Measurements from ENCODE around the gene DLGAP1.

Gene DLGAP1

DNA sequence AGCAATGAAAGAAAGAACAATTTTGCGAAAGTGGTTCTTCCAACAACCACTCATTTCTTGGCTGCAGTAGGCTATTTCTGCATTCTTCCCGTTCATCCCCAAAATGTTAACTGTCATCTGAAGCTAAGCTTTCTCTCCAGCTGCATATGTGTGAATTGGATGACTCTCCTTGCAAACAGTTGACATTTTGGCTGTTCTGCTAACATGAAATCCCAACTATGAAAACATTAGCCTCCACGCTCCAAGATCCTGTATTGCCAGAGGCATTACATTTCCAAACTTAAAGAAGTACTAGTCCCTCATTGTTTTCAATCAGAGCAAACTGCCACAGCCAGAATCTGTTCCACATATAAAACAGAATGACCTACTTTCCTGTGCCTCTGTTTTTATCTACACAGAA lies 916.7 kb downstream of the DLGAP1 start:
- no peaks in the 10 kb centered on the region for H3K27me3 ChIP-seq (ENCODE audit: insufficient read depth, low read length)
- no peak for TF ChIP-seq EZH2 (IDR thresholded peaks at IDR 0.05; ENCODE audit: borderline replicate concordance, low read length)
- TF ChIP-seq, protein P1, sequence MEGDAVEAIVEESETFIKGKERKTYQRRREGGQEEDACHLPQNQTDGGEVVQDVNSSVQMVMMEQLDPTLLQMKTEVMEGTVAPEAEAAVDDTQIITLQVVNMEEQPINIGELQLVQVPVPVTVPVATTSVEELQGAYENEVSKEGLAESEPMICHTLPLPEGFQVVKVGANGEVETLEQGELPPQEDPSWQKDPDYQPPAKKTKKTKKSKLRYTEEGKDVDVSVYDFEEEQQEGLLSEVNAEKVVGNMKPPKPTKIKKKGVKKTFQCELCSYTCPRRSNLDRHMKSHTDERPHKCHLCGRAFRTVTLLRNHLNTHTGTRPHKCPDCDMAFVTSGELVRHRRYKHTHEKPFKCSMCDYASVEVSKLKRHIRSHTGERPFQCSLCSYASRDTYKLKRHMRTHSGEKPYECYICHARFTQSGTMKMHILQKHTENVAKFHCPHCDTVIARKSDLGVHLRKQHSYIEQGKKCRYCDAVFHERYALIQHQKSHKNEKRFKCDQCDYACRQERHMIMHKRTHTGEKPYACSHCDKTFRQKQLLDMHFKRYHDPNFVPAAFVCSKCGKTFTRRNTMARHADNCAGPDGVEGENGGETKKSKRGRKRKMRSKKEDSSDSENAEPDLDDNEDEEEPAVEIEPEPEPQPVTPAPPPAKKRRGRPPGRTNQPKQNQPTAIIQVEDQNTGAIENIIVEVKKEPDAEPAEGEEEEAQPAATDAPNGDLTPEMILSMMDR (IDR thresholded peaks at IDR 0.05; ENCODE audit: low read length), result no peak
- H3K4me2 ChIP-seq (ENCODE audit: low read length), result no peak overlapping the region
- no peaks in the 10 kb centered on the region for H4K20me1 ChIP-seq (ENCODE audit: insufficient read depth, low read length)
- H3K4me3 ChIP-seq (ENCODE audit: low read depth, low read length, poor library complexity, severe bottlenecking), result no peak overlapping the region
- H3K9me2 ChIP-seq (ENCODE audit: low read depth, low read length), result no peaks in the 10 kb centered on the region
- H2AFZ ChIP-seq (ENCODE audit: low read length), result no peak overlapping the region
- H3K4me1 ChIP-seq (ENCODE audit: insufficient read depth, low read length, severe bottlenecking), result peaks cover 21% of the 10 kb centered on the region
- no peaks in the 10 kb centered on the region; the same call in 1 of the 2 replicates for H3K36me3 ChIP-seq (ENCODE audit: insufficient read depth, low read length)
- H3K9me3 ChIP-seq (ENCODE audit: low read length), result no peaks in the 10 kb centered on the region
- no peak overlapping the region for H3K9ac ChIP-seq (ENCODE audit: low read length)
- H3K79me2 ChIP-seq (ENCODE audit: insufficient read depth, low read length), result no peaks in the 10 kb centered on the region
- no peaks in the 10 kb centered on the region for H3F3A ChIP-seq (ENCODE audit: insufficient read depth, low read length)
- H3K27ac ChIP-seq (ENCODE audit: low read depth, low read length, poor library complexity, severe bottlenecking), result no peak overlapping the region

DNA sequence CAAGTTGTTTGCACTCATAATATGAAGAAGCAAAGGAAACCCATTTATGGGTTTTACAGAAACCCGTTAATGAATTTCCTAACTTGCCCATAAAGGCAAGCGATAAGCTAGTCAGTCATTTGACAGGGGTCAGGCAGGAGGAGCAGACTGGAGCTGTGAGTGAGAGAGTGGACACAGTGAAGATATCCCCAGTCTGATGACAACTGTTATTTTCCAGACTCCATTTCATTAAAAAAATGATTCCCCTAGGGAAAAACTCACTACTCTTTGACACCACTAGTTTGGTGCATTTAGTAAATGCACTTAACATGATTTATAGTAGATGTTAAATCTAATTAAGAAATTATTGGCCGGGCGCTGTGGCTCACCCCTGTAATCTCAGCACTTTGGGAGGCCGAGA lies 924.3 kb downstream of the DLGAP1 start:
- Histone ChIP-seq H3K27ac (ENCODE audit: low read depth, low read length, poor library complexity, severe bottlenecking) (no peak overlapping the region), H4K20me1 (ENCODE audit: insufficient read depth, low read length) (no peaks in the 10 kb centered on the region)

DNA sequence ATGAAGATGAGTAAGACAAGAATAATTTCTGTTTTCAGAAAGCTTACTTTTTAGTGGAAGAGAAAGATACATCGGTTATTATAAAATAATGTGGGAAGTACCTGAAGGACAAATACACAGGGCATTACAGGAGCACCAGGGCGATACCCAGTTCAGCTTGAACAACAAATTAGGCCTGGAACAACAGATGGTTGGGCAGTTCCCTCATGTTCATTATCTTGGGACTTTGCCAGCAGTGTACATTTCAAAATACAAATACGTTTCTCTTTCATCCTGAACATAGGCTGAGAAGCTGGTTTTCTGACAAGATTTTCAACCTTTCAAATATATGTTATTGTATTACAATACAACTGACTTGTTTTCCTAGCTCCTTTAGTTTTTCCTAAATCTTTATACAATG lies 925.5 kb downstream of the DLGAP1 start:
- no peaks in the 10 kb centered on the region for H4K20me1 ChIP-seq (ENCODE audit: insufficient read depth, low read length)
- TF ChIP-seq EZH2 (IDR thresholded peaks at IDR 0.05; ENCODE audit: borderline replicate concordance, low read length), result no peak
- TF ChIP-seq, protein P1 (IDR thresholded peaks at IDR 0.05; ENCODE audit: low read length), result no peak
- no peaks in the 10 kb centered on the region for H3F3A ChIP-seq (ENCODE audit: insufficient read depth, low read length)
- no peaks in the 10 kb centered on the region for H3K9me3 ChIP-seq (ENCODE audit: low read length)
- H3K79me2 ChIP-seq (ENCODE audit: insufficient read depth, low read length), result no peaks in the 10 kb centered on the region
- no peaks in the 10 kb centered on the region for H3K27me3 ChIP-seq (ENCODE audit: insufficient read depth, low read length)
- peaks cover 47% of the 10 kb centered on the region for H3K4me1 ChIP-seq (ENCODE audit: insufficient read depth, low read length, severe bottlenecking)
- no peak overlapping the region for H3K9ac ChIP-seq (ENCODE audit: low read length)
- no peak overlapping the region for H3K4me3 ChIP-seq (ENCODE audit: low read depth, low read length, poor library complexity, severe bottlenecking)
- H3K36me3 ChIP-seq (ENCODE audit: insufficient read depth, low read length), result no peaks in the 10 kb centered on the region; the same call in 1 of the 2 replicates
- H3K27ac ChIP-seq (ENCODE audit: low read depth, low read length, poor library complexity, severe bottlenecking), result peak overlapping the region; percentile 23
- no peaks in the 10 kb centered on the region for H3K9me2 ChIP-seq (ENCODE audit: low read depth, low read length)
- no peak overlapping the region for H3K4me2 ChIP-seq (ENCODE audit: low read length)
- no peak overlapping the region for H2AFZ ChIP-seq (ENCODE audit: low read length)

More for the DNA sequence above, 924.3 kb downstream of the DLGAP1 start:
- Histone ChIP-seq H3F3A (ENCODE audit: insufficient read depth, low read length) (no peaks in the 10 kb centered on the region), H3K9ac (ENCODE audit: low read length) (no peak overlapping the region), H3K4me1 (ENCODE audit: insufficient read depth, low read length, severe bottlenecking) (peaks cover 42% of the 10 kb centered on the region), H3K9me2 (ENCODE audit: low read depth, low read length) (no peaks in the 10 kb centered on the region), H3K27me3 (ENCODE audit: insufficient read depth, low read length) (no peaks in the 10 kb centered on the region), H3K36me3 (ENCODE audit: insufficient read depth, low read length) (no peaks in the 10 kb centered on the region; the same call in 1 of the 2 replicates), H3K9me3 (ENCODE audit: low read length) (no peaks in the 10 kb centered on the region), H3K79me2 (ENCODE audit: insufficient read depth, low read length) (no peaks in the 10 kb centered on the region), H3K4me3 (ENCODE audit: low read depth, low read length, poor library complexity, severe bottlenecking) (no peak overlapping the region), H3K4me2 (ENCODE audit: low read length) (no peak overlapping the region), H2AFZ (ENCODE audit: low read length) (no peak overlapping the region)
- TF ChIP-seq, protein P1 (IDR thresholded peaks at IDR 0.05; ENCODE audit: low read length), result no peak
- no peak for TF ChIP-seq EZH2 (IDR thresholded peaks at IDR 0.05; ENCODE audit: borderline replicate concordance, low read length)

Measured in OCI-LY1 (cell line).